Stimulated activated CD4-positive, alpha-beta T cell treated with anti-CD3 and anti-CD28 coated beads, Interleukin-1b, Interleukin-23, amount 100 ng/mL, for 24 hours (primary cell): ENCODE results near the gene THTPA.

Experiments used
- DNase-seq, 4 experiments: peaks; one replicate each; pipeline ENCODE4 v3.0.0-alpha.2; 2020; ENCODE audit warnings: low read depth in 4 of 4, low spot score in 1 of 4

Gene THTPA

DNA sequence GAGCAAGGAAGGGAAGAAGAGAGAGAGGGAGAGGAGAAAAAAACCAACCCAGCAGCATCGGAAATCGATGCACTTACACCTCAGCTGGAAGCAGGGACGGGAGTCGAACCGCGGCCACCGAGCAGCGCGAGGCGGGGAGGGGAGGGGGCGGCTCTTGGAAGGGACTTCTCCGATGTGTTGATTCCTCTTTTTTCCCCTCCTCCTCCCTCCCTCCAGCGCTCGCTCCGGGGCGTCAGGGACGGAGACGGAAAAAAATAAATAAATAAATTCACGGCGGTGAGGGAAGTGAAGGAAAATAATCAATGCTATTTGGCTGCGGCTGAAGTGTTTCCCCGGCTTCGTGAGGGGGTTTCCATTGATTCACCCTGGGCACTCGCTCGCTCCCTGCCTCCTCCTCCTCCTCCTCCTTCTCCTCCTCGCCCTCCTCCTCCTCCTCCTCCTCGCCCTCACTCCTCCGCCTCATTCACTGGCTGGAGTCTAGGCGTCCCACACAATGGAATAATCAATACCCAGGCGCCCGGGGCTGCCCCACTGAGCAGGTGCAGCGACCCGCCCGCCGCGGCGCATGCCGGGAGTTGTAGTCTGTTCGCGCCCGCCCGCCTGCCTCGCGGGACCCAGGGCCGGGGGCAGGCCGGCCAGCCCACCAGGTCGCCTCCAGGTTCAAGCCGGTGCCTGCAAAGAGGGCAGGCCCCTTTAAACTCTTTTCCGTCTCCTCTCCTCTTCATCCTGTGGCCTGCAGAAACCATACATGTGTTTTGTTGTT, 4.6 kb upstream of the THTPA start, which contains the start of gene ZFHX2:
TSS of gene ZFHX2 (minus strand) at position 500 of the 763 bp plus-strand sequence. CDS start 16,440 bp downstream, outside the sequence.
- DNase-seq = peak; percentile 63 to 79 (median 72)

DNA sequence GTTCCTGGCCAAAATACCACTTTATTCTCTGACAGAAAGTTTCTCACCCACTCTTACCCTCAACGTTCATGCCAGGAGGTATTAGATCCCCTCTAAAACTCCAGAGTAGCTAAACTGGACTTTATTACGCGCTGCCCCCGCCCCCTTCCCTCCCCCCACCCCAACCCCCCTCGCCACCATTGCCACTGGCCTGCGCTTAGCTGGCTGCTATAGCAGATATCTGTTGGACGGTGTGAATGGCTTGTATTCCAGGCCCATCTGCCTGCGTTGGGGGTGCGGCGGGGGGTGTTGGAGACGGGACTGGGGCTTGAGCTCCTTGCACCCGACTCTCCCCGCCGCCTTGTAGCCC, 564 bp upstream of the THTPA start:
- no peak for DNase-seq

DNA sequence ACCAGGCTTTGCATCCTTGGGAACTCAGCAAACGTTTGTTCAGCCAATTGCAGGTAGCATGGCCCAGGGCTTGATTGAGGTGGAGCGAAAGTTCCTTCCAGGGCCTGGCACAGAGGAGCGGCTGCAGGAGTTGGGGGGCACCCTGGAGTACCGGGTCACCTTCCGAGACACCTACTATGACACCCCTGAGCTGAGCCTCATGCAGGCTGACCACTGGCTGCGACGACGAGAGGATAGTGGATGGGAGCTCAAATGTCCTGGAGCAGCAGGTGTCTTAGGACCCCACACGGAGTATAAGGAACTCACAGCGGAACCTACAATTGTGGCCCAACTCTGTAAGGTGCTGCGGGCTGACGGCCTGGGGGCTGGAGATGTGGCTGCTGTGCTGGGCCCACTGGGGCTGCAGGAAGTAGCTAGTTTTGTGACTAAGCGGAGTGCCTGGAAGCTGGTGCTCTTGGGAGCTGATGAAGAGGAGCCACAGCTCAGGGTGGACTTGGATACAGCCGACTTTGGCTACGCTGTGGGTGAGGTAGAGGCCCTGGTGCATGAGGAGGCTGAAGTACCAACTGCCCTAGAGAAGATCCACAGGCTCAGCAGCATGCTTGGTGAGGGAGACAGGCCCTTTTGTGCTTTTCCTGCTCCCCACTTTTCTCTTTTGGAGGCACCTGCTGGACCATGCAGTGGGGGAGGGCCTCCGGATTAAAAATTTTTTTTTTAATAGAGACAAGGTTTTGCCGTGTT, 799 bp downstream of the THTPA start:
- no peak for DNase-seq

DNA sequence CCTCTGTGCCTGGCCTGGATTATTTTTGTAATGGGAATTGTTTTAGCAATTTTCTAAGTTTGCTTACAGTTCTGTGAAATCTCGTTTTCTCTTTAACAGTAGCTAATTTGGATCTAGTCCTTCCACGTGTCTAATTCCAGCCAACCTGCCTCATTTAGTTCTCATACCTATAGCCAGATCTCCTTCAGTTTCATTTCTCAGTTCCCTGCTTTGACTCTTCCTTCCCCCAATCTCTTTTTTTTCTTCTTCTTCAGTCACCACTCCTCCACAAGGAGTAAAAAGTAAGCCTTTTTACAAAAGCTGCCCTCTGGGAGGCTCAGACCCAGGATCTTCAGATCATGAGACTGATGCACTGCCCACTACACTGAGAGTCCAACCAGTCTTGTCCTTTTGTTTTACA, 1.4 kb downstream of the THTPA start:
- no peak for DNase-seq

DNA sequence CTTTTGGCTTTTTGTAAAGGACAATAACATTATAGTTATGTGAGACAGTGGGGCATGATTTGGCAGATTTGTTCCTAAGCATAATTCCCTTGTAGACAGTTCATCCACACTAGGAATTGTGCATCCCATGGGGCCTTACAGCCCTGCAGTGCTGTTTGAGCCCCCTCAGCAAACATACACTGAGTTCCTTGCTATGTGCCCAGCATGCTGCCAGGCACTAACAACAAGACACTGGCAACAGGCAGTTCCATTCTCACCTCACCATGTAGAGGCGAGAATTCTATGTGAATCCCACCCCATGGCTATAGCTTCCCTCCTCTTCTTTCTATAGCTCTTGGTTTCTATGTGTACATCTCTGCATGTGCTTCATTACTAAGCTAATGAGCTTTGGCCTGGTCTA, 1.9 kb downstream of the THTPA start:
- DNase-seq = no peak

DNA sequence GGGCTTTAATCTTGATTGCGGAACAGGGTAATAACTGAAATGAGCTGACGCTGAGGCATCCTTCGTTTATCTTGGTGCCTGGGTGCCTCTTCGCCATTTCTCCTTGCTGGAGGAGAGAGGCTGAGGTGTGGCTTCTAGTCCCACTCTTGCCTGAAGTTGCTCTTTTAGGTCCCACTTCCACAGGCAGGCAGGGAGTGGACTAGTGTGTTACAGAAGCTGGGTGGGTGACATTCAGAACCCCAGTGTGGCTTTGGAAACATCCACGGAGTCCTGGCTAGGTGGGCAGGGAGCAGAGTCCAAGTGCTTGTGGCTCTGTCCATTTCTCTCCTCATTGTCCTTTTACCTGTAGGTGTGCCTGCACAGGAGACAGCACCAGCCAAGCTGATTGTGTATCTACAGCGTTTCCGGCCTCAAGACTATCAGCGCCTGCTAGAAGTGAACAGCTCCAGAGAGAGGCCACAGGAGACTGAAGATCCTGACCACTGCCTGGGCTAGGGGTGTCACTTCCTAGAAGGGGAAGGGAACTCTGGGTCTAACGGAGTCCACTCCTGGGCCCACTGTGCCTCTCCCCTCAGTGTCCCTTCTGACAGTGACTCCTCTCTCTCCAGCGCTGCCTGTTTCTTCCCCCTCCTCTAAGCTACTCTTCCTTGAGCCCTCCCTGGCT, 2.4 kb downstream of the THTPA start:
- no peak for DNase-seq

DNA sequence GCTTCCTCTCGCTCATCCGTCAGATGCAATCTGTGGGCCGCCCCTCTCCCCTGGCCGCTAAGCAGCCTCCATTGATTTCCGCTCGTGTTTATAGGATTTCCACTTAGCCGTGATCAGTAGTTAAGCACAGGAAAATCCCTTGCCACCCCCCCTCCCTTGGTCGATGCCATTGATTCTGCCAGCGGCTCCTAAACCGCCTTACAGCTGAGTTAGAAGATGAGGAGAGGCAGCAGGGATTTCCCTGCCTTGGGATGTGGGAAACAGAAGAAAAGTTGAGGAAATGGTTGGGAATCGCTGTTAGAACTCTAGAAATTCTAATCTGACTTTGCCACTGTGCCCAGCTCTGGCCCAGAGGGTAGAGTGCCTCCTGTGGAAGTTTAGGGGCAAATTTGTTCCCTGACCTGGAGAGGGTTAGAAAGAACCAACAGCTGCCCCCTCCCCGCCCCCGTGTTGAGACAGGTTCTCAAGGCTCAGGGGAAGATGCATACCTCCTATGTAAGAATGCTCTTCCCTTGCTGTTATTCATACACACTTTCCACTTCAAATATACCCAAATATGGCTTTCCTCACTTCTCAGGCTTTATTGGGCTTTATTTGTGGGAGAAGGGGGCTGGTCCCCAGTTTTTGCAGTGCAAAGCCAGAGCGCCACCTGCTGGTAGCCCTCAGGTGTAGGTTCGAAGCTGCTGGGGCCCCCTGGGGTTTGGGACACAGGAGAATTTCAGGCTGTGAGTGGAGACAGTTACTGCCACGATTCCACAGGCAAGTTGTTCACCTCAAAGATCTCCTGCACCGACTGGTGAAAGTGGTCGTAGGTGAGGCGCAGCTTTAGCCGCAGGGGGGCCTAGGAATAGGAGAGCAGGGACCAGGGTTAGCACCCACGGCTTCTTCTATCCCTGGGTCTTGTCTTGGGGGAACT, 3.2 kb downstream of the THTPA start:
- DNase-seq = peak; percentile 52 to 62 (median 58)

DNA sequence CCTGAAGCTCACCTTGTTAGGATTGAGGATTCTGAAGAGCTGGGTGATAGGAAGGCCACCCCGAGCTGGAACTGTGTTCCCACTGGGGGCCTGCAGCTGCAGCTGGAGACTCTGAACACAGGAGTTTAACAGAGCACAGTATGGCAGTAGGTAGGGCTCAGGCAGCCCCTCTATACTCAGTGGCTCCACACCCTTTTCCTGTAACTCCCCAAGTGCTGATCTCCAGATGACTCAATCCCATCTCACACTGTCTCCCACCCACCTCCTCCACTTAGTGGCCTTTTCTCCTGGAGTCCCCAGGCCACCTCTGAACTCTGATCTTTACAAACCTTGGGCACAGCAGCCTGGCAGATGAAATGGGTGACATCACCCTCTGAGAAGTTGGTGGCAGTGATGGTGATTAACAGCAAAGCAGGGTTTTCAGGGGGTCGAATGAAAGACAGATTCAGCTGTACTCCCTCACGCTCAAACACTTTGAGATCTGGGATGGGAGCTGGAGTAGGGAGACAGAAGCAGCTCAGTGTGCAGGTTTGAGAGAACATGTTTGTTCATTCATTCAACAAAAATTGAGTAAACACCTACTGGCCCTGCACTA, 4.0 kb downstream of the THTPA start:
- no peak for DNase-seq

DNA sequence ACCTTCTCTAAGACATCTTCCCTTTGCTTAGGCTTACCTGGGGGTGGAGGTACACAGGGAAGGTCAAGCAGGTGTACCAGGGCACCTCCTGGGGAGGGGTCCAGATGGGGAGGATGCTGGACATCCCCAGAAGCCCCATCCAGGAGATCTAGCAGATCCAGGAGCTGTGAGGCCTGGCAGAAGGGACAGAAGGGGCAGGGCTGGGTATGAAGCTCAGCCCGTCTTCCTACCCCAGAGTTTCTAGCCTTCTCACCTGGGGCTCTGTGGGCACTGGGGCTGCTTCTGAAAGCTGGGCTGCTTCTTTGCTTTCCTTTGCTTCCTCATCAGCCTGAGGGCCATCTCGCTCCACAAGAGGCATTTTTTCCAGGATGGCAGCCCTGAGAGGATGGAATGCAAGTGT, 5.2 kb downstream of the THTPA start:
- DNase-seq = no peak

DNA sequence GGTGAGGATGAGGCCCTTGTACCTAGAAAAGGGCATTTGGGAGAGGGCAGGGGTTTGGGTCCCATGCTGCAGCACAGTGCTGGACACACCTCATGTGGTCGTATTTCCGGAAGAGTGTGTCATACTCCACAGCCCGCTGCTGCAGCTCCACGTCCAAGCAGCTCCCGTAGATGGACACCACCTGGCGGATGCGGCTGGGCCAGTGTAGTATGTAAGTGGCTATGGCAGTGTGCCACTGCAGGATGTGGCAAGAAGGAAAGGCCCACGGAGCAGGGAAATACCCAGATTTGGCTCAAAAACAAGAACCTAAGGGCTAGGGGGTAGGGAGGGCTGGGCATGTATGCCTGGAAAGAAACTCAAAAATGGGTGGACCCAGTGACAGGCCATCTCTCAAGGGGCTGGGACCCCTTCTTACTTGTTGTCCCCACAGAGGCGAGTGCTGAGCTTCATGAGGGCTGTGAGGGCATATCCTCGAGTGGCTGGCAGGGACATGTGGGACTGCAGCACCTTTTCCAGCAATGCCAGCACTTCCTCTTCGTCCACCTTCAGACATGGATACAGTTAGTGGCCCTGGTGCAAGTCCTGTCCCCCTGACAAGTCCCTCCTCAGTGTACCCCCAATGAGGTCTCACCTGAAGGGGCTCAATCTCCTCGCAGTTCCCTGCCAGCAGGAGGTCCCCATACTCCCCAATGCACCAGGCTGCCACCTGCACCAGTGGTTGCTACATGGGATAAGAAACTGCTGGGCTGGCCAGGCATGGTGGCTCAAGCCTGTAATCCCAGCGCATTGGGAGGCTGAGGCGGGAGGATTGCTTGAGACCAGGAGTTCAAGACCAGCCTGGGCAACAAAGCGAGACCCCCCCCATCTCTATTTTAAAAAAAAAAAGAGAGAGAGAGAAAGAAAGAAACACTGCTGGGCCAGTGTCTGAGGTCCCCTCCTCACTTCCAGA, 6.1 kb downstream of the THTPA start:
- DNase-seq = no peak

DNA sequence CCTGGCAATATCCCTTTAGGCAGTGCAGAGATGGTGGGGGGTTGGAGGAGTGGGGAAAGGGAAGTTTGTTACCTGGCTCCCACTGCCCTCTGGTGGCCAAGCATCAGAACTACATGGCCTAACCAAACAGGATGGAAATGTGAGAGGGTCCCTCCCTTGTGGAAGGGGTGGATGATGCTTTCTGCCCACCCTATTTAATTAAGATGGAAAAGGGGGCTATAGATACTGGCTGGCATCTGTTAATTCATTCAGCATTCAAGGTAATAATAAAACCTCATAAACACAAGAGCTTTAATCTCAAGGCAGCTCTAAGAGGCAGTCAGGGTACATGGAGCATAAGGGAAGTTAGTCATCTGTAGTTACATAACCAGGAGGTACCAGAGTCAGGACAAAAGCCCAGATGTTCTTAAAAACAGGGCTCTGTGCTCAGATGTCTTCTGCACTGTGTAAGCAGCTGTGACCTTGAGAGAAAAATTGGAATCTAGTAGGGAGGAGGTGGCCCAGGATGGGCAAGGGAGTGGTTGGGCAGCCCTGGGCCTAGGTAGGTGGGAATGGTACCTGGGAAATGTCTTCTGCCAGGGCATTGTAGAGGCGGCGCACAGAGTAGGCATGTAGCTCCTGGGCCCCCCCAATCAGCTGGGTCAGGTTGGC, 6.9 kb downstream of the THTPA start:
- peak in 2 of 4 experiments; percentile 30 to 41 for DNase-seq

DNA sequence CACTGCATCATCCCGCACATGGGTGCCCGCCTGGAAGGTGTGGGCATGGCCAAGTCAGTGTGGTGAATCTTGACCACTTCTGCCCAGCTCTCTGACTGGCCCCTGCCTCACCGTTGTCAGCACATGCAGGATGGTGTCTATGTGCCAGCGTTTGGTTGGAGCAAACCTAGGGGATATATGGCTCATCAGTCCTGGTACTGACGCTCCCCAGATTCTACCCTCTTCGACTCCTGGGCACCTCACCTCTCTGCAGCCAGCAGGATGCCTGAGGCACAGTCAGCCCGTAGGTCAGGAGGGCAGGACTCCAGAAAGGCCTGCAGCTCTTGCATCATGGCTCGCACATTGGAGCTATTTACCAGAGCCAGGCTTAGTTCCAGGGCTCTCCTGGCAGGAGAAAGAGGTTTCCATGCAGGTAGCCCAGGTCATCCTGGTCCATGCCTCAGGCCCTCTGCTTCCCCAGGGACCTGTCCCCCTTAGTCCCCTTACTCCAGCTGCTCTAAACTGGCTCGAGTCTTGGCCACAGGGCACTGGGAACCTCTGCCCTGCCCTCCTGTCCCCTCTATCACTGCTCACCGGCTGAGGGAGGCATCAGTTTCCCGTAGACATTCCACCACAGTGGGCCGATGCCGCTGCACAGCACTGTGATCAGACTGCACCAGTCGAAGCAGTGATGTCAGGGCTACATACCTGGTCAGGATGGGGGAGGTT, 7.6 kb downstream of the THTPA start:
- no peak for DNase-seq

DNA sequence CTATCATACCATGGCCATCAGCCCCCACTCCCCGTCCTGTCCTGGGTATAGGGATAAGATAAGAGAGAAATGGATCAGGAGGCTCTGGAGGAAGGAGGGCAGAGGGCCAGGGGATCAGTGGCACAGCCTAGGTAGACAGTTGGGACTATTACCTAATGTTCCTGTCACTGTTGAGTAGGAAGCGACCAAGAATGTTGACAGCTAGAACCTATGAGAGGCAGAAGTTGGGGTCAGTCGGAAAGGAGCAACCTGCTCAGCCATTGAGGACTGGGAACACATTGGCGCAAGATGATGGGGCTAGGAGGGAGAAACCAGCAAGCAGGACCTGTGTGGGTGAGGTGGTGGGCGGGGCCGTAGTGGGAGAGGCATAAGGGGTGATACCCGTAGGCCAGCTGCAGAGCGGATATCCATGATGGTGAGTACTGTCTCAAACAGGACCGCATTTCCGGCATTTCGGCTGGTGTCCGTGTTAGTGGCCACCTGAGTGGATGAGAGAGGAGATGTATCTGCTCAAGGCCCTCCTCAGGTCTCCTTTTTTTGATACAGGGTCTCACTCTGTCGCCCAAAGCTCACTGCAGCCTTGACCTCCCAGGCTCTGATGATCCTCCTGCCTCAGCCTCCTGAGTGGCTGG, 8.2 kb downstream of the THTPA start:
- DNase-seq = no peak

DNA sequence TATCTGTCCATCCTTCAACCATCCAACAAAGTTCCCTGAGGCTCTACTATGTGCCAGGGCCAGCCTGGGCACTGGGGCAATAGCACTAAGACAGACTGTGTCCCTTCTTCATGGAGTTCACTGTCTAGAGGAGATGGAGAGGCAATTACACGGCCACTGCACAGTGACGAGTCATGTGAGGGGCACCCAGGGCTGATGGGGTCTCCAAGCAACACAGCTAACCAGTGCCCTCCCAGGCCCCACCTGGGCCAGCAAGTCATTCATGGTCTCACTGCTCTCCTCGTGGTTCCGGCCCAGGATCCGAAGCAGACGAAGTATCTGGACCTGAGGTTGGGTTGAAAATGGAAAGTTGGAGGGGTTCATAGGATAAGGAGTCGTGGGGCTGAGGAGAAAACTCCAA, 8.8 kb downstream of the THTPA start:
- DNase-seq = no peak

DNA sequence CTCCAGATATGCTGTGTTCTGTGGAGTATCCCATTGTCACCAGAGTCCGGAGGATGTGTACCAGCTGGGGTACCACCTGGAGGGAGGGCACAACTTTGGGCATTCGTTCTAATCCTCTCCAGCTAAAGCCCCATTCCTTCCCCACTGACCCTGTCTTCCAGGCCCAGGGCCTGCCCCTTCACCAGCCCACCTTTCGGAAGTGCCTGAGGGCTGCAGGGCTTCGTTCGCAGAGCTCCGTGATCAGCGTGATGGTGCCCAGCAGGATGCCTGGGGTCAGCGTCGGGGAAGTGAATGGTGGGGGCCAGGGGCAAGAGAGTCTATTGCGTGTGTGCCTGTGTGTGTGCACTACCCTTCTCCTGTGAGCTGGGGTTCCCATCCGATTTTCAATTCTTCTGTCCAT, 9.6 kb downstream of the THTPA start:
- no peak for DNase-seq

DNA sequence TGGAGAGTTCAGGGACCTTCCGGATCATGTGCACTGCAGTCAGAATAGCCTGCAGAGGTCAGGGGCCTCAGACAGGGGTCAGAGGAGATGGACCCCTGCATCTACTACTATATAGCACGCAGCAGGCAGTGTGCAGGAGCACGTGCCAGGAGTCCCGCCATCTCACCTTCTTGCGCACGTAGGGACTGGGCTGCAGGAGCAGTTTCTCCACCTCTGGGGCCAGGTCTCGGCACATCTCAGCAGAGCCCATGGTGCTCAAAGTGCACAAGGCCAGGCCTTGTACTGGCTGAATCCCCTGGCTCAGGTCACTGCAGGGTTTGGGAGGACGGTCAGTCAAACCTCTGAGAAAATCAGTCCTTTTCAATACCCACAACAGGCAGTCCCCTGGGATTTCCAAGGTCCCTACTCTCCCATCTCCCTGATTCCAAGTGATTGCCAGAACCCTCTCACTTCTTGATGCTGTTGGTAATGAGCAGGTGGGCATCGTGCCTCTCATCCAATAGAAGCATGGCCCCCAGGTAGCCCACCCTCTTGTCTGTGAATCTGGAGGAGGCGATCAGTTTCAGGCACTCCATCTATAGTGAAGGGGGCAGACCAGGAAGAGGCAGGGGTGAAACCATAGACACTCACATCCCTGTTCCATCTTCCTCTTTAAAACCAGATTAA, 10.2 kb downstream of the THTPA start:
- DNase-seq = no peak

DNA sequence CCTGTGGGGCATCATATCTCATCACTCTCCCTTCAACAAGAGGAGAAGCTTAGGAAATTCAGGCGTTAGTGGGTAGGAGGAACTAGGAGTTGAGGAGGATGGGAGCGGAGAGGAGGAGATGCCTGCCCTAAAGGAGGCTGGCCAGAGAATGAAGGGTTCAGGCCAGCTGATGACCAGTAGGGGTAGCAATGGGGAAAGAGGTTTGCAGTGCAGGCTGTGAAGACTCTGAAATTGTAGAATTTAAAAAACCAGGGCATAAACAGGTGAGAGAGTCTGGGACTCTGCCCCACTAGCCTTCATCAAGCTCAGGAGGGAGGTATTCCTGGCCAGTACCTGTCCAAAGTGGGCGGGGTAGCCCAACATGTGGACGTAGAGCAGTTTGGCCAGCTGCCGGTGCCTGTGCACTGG, 10.7 kb downstream of the THTPA start:
- no peak for DNase-seq
